ENCODE data around the gene STX19. TPM values are rescaled to one million over a fixed set of nuclear protein-coding genes. Genes with fewer than 3 reads are reported as not detected.

Gene STX19
- total and polyA plus RNA-seq, 2 donors (not counting 3 experiments of a cell fraction or from before 2014, with no cell fraction given) = not detected

DNA sequence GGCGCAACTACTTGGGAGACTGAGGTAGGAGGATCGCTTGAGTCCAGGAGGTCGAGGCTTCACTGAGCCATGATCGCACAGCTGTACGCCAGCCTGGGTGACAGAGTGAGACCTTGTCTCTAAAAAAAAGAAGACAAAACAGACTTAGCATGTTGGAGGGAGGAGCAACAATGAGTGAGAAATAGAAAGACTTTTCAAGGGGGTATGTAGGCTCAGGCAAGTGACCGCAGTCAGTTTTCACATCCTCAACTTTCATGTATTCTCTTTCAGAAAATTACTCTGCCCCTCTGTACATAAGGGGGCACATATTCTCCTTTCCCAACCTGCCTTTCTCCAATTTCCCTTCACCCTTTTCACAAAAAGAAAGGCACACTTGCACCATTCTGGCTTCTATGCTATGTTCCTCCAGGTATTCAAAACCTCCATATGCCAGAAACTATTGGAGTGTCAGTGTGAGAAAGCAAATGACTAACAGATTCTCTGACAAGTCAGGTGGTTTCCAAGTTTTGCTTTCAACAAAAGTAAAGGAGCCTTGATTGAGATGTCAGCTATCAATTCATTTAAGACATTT, 42.0 kb upstream of the STX19 start:
- intact Hi-C loops (cut with micrococcal nuclease) (no loop called here), dilution Hi-C loops (cut with MboI; ENCODE audit: extremely low pct_ligation_motif_present, low sequenced_read_pairs) (no loop called here)
- Histone ChIP-seq H3K4me2 (ENCODE audit: insufficient read depth, low read length) (no peak overlapping the region), H3K9me1 (replicated peaks; ENCODE audit: control insufficient read depth, extremely low read depth, insufficient read depth, low read length) (no peaks in the 10 kb centered on the region), H4K20me1 (replicated peaks; ENCODE audit: control insufficient read depth, extremely low read depth, insufficient read depth, low read length) (no peaks in the 10 kb centered on the region), H3K27me3 (ENCODE audit: control insufficient read depth in 2 of 2, insufficient read depth in 2 of 2, low read length in 2 of 2) (no peaks in the 10 kb centered on the region), H2AFZ (ENCODE audit: low read depth, low read length) (no peak overlapping the region), H3K9me3 (replicated peaks; ENCODE audit: control insufficient read depth, insufficient read depth, low read length) (no peaks in the 10 kb centered on the region), H3K9ac (replicated peaks; ENCODE audit: extremely low read depth, insufficient read depth, low read length) (no peak overlapping the region), H3K79me2 (ENCODE audit: control insufficient read depth, insufficient read depth, low read length) (peaks cover 2% of the 10 kb centered on the region), H3K27ac (ENCODE audit: insufficient read depth, low read depth, low read length) (no peak overlapping the region), H3K36me3 (ENCODE audit: control insufficient read depth in 2 of 2, extremely low read depth in 1 of 2, insufficient read depth in 2 of 2, low read length in 2 of 2) (peaks cover 0 to 6% of the 10 kb centered on the region in 2 experiments), H3K4me3 (replicated peaks in 1 of 3; ENCODE audit: insufficient read depth in 1 of 3, low read depth in 1 of 3, low read length in 3 of 3) (no peak overlapping the region), H3K4me1 (ENCODE audit: control insufficient read depth, extremely low read depth, insufficient read depth, low read length) (peaks cover 6% of the 10 kb centered on the region)
- TF ChIP-seq, protein P1, sequence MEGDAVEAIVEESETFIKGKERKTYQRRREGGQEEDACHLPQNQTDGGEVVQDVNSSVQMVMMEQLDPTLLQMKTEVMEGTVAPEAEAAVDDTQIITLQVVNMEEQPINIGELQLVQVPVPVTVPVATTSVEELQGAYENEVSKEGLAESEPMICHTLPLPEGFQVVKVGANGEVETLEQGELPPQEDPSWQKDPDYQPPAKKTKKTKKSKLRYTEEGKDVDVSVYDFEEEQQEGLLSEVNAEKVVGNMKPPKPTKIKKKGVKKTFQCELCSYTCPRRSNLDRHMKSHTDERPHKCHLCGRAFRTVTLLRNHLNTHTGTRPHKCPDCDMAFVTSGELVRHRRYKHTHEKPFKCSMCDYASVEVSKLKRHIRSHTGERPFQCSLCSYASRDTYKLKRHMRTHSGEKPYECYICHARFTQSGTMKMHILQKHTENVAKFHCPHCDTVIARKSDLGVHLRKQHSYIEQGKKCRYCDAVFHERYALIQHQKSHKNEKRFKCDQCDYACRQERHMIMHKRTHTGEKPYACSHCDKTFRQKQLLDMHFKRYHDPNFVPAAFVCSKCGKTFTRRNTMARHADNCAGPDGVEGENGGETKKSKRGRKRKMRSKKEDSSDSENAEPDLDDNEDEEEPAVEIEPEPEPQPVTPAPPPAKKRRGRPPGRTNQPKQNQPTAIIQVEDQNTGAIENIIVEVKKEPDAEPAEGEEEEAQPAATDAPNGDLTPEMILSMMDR (IDR thresholded peaks at IDR 0.05; ENCODE audit: extremely low read depth in 1 of 2, insufficient read depth in 1 of 2, low read depth in 1 of 2, low read length in 2 of 2) = no peak
- TF ChIP-seq EZH2 (IDR thresholded peaks at IDR 0.05; ENCODE audit: borderline replicate concordance, low read depth, low read length, severe bottlenecking) = no peak
- TF ChIP-seq FOS (IDR thresholded peaks at IDR 0.05; ENCODE audit: borderline replicate concordance, insufficient read depth, low read length) = no peak
- TF ChIP-seq, protein P2, sequence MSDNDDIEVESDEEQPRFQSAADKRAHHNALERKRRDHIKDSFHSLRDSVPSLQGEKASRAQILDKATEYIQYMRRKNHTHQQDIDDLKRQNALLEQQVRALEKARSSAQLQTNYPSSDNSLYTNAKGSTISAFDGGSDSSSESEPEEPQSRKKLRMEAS (IDR thresholded peaks at IDR 0.05; ENCODE audit: insufficient read depth, insufficient read length) = no peak
- TF ChIP-seq POLR2AphosphoS5 (IDR thresholded peaks at IDR 0.05; ENCODE audit: insufficient read depth, low read depth, low read length) = no peak
- TF ChIP-seq POLR2A (IDR thresholded peaks at IDR 0.05; ENCODE audit: low read depth, low read length) = no peak
- no peak for TF ChIP-seq MYC (IDR thresholded peaks at IDR 0.05; ENCODE audit: low read depth, low read length)
- TF ChIP-seq GATA2 (IDR thresholded peaks at IDR 0.05; ENCODE audit: insufficient read depth, insufficient read length, low read depth, low read length) = no peak
- TF ChIP-seq JUN (IDR thresholded peaks at IDR 0.05; ENCODE audit: borderline replicate concordance, insufficient read depth, insufficient read length, low read depth) = no peak
- DNase-seq (ENCODE audit: low read depth, low spot score) (no peak), FAIRE-seq (no peak)
- no TSS peak for BruUV-seq (replicated peaks)
- ChIA-PET CTCF (interaction anchor here (1.4 kb wide), 1 partner anchor 67 kb away, joined by 4 read pairs; no protein-coding TSS in a partner anchor), POLR2A (no interaction called here)
